DOHH2 (cell line): Measurements from ENCODE around the gene MAST2.

Experiments used
- CTCF ChIP-seq: fragments of 200-600 bp; sonication (generic); IDR thresholded peaks from one replicate; pipeline ENCODE4 v1.5.1; 2014; ENCODE audit warnings: antibody characterized with exemption, mild to moderate bottlenecking, low read depth, low read length; ENCODE audit not compliant: poor library complexity, severe bottlenecking
- EZH2phosphoT487 ChIP-seq: fragments of 200-600 bp; sonication (generic); IDR thresholded peaks from 2 replicates; pipeline ENCODE4 v1.6.1; 2017; ENCODE audit warnings: borderline replicate concordance, mild to moderate bottlenecking, antibody characterized with exemption, low read length, moderate library complexity, mixed read lengths

- TF ChIP-seq CTCF (no peak), EZH2phosphoT487 (no peak)
These were observed 266.9 kb downstream of the MAST2 start for GRCh38 chr1:46070164-46070814.
